Measurements from ENCODE around the gene METTL23.

GRCh38 chr17:76735586-76736348 lies 9.1 kb downstream of the METTL23 start:
- TF ChIP-seq EZH2phosphoT487 (IDR thresholded peaks at IDR 0.05; ENCODE audit: borderline replicate concordance, low read length) = no peak
- no peak for TF ChIP-seq CTCF (conservative IDR thresholded peaks at IDR 0.05; ENCODE audit: low read depth, low read length)
